Endothelial cell of umbilical vein (primary cell): Measurements from ENCODE around the gene TRIM37.

ENCODE experiments used
- GATA2 ChIP-seq: IDR thresholded peaks from 2 replicates; pipeline ENCODE4 v1.7.0; 2011; ENCODE audit warnings: low read depth, mild to moderate bottlenecking, moderate library complexity, mixed read lengths, low read length; ENCODE audit not compliant: insufficient read length, insufficient read depth
- POLR2AphosphoS5 ChIP-seq: IDR thresholded peaks from 2 replicates; pipeline ENCODE4 v1.6.1; 2012; ENCODE audit warnings: low read depth, mild to moderate bottlenecking, control low read depth, low read length, moderate library complexity; ENCODE audit not compliant: insufficient read depth
- TF ChIP-seq, protein P1 (sequence below), 2 donors: IDR thresholded peaks; 1 replicate in 1 of 2; 2 replicates in 1 of 2; pipeline ENCODE4 v1.5.1; 2011; ENCODE audit warnings: low read length in 2 of 2, mild to moderate bottlenecking in 2 of 2, moderate library complexity in 2 of 2, control low read depth in 1 of 2, inconsistent platforms in 1 of 2, low read depth in 1 of 2; ENCODE audit not compliant: insufficient read depth in 1 of 2; ENCODE audit errors: extremely low read depth in 1 of 2

GRCh38 chr17:58956997-58957724 is 149.5 kb downstream of the TRIM37 start:
- TF ChIP-seq, protein P1, sequence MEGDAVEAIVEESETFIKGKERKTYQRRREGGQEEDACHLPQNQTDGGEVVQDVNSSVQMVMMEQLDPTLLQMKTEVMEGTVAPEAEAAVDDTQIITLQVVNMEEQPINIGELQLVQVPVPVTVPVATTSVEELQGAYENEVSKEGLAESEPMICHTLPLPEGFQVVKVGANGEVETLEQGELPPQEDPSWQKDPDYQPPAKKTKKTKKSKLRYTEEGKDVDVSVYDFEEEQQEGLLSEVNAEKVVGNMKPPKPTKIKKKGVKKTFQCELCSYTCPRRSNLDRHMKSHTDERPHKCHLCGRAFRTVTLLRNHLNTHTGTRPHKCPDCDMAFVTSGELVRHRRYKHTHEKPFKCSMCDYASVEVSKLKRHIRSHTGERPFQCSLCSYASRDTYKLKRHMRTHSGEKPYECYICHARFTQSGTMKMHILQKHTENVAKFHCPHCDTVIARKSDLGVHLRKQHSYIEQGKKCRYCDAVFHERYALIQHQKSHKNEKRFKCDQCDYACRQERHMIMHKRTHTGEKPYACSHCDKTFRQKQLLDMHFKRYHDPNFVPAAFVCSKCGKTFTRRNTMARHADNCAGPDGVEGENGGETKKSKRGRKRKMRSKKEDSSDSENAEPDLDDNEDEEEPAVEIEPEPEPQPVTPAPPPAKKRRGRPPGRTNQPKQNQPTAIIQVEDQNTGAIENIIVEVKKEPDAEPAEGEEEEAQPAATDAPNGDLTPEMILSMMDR (IDR thresholded peaks at IDR 0.05; ENCODE audit: extremely low read depth in 1 of 2, insufficient read depth in 1 of 2, low read depth in 1 of 2, low read length in 2 of 2) = no peak
- TF ChIP-seq GATA2 (no peak), POLR2AphosphoS5 (peak; percentile 14)
